A172 (cell line): ENCODE measurements around the gene ATP5PO. TPM values are rescaled to one million over a fixed set of nuclear protein-coding genes. Genes with fewer than 3 reads are reported as not detected.
"Not testable (repeated sequence)": the region's sequence is repeated elsewhere in the genome, so short reads cannot be mapped to it uniquely, and the experiment has no call there.

Experiments used
- DNase-seq: peaks from one replicate; pipeline ENCODE4 v3.0.0-alpha.2; 2015; ENCODE audit warnings: low spot score
- total RNA-seq: library from RNA; depleted of rRNA; stranded (reverse); fragments of >200 nt; shearing (Covaris generic); gene quantifications from 2 replicates; pipeline ENCODE4 v1.2.3, GENCODE V29; 2014; rRNA removed

Gene ATP5PO
- total RNA-seq, 1 experiment from 2014 or later: 348 TPM

- no peak for DNase-seq
Observed at GRCh38 chr21:33869873-33870272, 45.7 kb downstream of the ATP5PO start.

- DNase-seq: not testable (repeated sequence)
Observed at GRCh38 chr21:33867868-33868267, 47.7 kb downstream of the ATP5PO start.

- peak; percentile 14 for DNase-seq
Observed at GRCh38 chr21:33866826-33867225, 48.8 kb downstream of the ATP5PO start.

- DNase-seq: no peak
Observed at GRCh38 chr21:33865996-33866575, 49.5 kb downstream of the ATP5PO start.

- no peak for DNase-seq
Observed at GRCh38 chr21:33865176-33865575, 50.4 kb downstream of the ATP5PO start.

- no peak for DNase-seq
Observed at GRCh38 chr21:33864150-33864549, 51.5 kb downstream of the ATP5PO start.

GRCh38 chr21:33863191-33863590 lies 52.4 kb downstream of the ATP5PO start:
- not testable (repeated sequence) for DNase-seq

GRCh38 chr21:33861125-33861524 lies 54.5 kb downstream of the ATP5PO start:
- no peak for DNase-seq

GRCh38 chr21:33860332-33860879 lies 55.2 kb downstream of the ATP5PO start:
- no peak for DNase-seq

GRCh38 chr21:33859373-33860102 lies 56.1 kb downstream of the ATP5PO start:
- peak; percentile 11 for DNase-seq

- no peak for DNase-seq
Observed at GRCh38 chr21:33858667-33859372, 56.8 kb downstream of the ATP5PO start.

- no peak for DNase-seq
Observed at GRCh38 chr21:33857846-33858666, 57.5 kb downstream of the ATP5PO start.

GRCh38 chr21:33856893-33857527 lies 58.6 kb downstream of the ATP5PO start:
- no peak for DNase-seq

- no peak for DNase-seq
Observed at GRCh38 chr21:33855190-33855589, 60.4 kb downstream of the ATP5PO start.

- DNase-seq: peak; percentile 40
Observed at GRCh38 chr21:33854604-33855003, 61.0 kb downstream of the ATP5PO start.

Other genes with a start within 250 kb of the ATP5PO start
- 55.4 and 62.2 TPM in 2 replicates for gene MRPS6, start 157.8 kb upstream of the ATP5PO start, total RNA-seq
- gene SLC5A3, start 157.8 kb upstream of the ATP5PO start, total RNA-seq: 21.7 and 22.6 TPM in 2 replicates